Hepatocyte (in vitro differentiated cells): Measurements from ENCODE around the gene FAM9C. TPM values are rescaled to one million over a fixed set of nuclear protein-coding genes. Genes with fewer than 3 reads are reported as not detected.

Experiments
- DNase-seq: peaks from one replicate; pipeline ENCODE4 v3.0.0-alpha.2; 2016; ENCODE audit warnings: low spot score
- H2AFZ ChIP-seq: fragments of 200-600 bp; sonication (generic); 2 replicates; pipeline ENCODE4 v1.6.0; 2016; ENCODE audit warnings: antibody characterized with exemption, mild to moderate bottlenecking
- H3K27ac ChIP-seq: fragments of 200-600 bp; sonication (generic); 2 replicates; pipeline ENCODE4 v1.5.1; 2016; ENCODE audit warnings: mild to moderate bottlenecking
- H3K27me3 ChIP-seq: fragments of 200-600 bp; sonication (generic); 2 replicates; pipeline ENCODE4 v1.6.1; 2016
- H3K36me3 ChIP-seq: fragments of 200-600 bp; sonication (generic); replicated peaks from 2 replicates; pipeline ENCODE4 v1.5.1; 2016; ENCODE audit warnings: low read depth; ENCODE audit not compliant: insufficient read depth
- H3K4me1 ChIP-seq: fragments of 200-600 bp; sonication (generic); 2 replicates; pipeline ENCODE4 v1.5.1; 2016; ENCODE audit warnings: mild to moderate bottlenecking, moderate library complexity; ENCODE audit not compliant: insufficient read depth
- H3K4me2 ChIP-seq: fragments of 200-600 bp; sonication (generic); 2 replicates; pipeline ENCODE4 v1.6.0; 2016
- H3K4me3 ChIP-seq: fragments of 200-600 bp; sonication (generic); 2 replicates; pipeline ENCODE4 v1.5.1; 2016; ENCODE audit warnings: mild to moderate bottlenecking
- H3K79me2 ChIP-seq: fragments of 200-600 bp; sonication (generic); 2 replicates; pipeline ENCODE4 v1.6.0; 2017; ENCODE audit warnings: mild to moderate bottlenecking
- H3K9me2 ChIP-seq: fragments of 200-600 bp; sonication (generic); replicated peaks from 2 replicates; pipeline ENCODE4 v1.6.0; 2017; ENCODE audit warnings: mild to moderate bottlenecking; ENCODE audit not compliant: insufficient read depth
- H3K9me3 ChIP-seq: fragments of 200-600 bp; sonication (generic); 2 replicates; pipeline ENCODE4 v1.5.1; 2016; ENCODE audit warnings: low read depth, mild to moderate bottlenecking
- H4K20me1 ChIP-seq: fragments of 200-600 bp; sonication (generic); 2 replicates; pipeline ENCODE4 v1.6.0; 2016; ENCODE audit warnings: mild to moderate bottlenecking; ENCODE audit not compliant: insufficient read depth, poor library complexity, severe bottlenecking
- CTCF ChIP-seq: fragments of 200-600 bp; sonication (generic); IDR thresholded peaks from 2 replicates; pipeline ENCODE4 v1.5.1; 2016; ENCODE audit warnings: antibody characterized with exemption, mild to moderate bottlenecking; ENCODE audit not compliant: poor library complexity
- EZH2 ChIP-seq: fragments of 200-600 bp; sonication (generic); IDR thresholded peaks from 2 replicates; pipeline ENCODE4 v1.6.1; 2016; ENCODE audit warnings: antibody characterized with exemption, mild to moderate bottlenecking, borderline replicate concordance
- EZH2phosphoT487 ChIP-seq: fragments of 200-600 bp; sonication (generic); IDR thresholded peaks from one replicate; pipeline ENCODE4 v1.6.1; 2018; ENCODE audit warnings: antibody characterized with exemption, mild to moderate bottlenecking, low read depth, moderate library complexity; ENCODE audit not compliant: unreplicated experiment, severe bottlenecking
- WGBS: methylation state at CpG from one replicate; pipeline ENCODE4 v1.1.6; 2016; ENCODE audit warnings: low lambda C conversion rate; ENCODE audit errors: missing lambda C conversion rate; 5-methylcytosine and 5-hydroxymethylcytosine counted together
- polyA plus RNA-seq: library from polyadenylated mRNA; unstranded; fragments of >200 nt; fragmentation: Nextera tagmentation; extraction: Ambion mirVana; gene quantifications from 2 replicates; pipeline ENCODE4 v1.2.1, GENCODE V29; 2016
- total RNA-seq: library from RNA; depleted of rRNA; stranded (reverse); fragments of >200 nt; gene quantifications from 2 replicates; pipeline ENCODE4 v1.2.3, GENCODE V29; 2014

The FAM9C gene
- total and polyA plus RNA-seq, 2 experiments from 2014 or later, result not detected

GRCh38 chrX:13015536-13016236, 28.7 kb downstream of the FAM9C start:
- no peak overlapping the region for H3K4me2 ChIP-seq
- TF ChIP-seq EZH2phosphoT487, result no peak
- TF ChIP-seq EZH2, result no peak
- no peak for TF ChIP-seq CTCF
- WGBS, result 62% methylated on average over 3 of the region's 3 CpGs

GRCh38 chrX:13014111-13015096, 30.0 kb downstream of the FAM9C start:
- WGBS, result 47% methylated on average over 7 of the region's 7 CpGs
- peak overlapping the region; percentile 38 for H2AFZ ChIP-seq

More at GRCh38 chrX:13015536-13016236, 28.7 kb downstream of the FAM9C start:
- H3K9me3 ChIP-seq, result no peaks in the 10 kb centered on the region
- DNase-seq, result no peak
- H3K36me3 ChIP-seq, result no peaks in the 10 kb centered on the region
- H3K27ac ChIP-seq, result peak overlapping the region; percentile 50
- peaks cover 21% of the 10 kb centered on the region for H3K4me1 ChIP-seq
- H3K4me3 ChIP-seq, result no peak overlapping the region
- H2AFZ ChIP-seq, result no peak overlapping the region
- H3K27me3 ChIP-seq, result no peaks in the 10 kb centered on the region
- no peaks in the 10 kb centered on the region for H3K79me2 ChIP-seq
- H3K9me2 ChIP-seq, result no peaks in the 10 kb centered on the region
- no peaks in the 10 kb centered on the region for H4K20me1 ChIP-seq

GRCh38 chrX:13013363-13014110, 30.9 kb downstream of the FAM9C start:
- H2AFZ ChIP-seq, result peak overlapping the region; percentile 38
- no peaks in the 10 kb centered on the region for H3K9me3 ChIP-seq
- H3K79me2 ChIP-seq, result no peaks in the 10 kb centered on the region
- no peaks in the 10 kb centered on the region for H3K27me3 ChIP-seq
- peak; percentile 61 for DNase-seq
- no peak for TF ChIP-seq EZH2
- TF ChIP-seq CTCF, result no peak
- no peak for TF ChIP-seq EZH2phosphoT487
- peak overlapping the region; percentile 61 for H3K4me2 ChIP-seq
- peak overlapping the region; percentile 91 for H3K27ac ChIP-seq
- no peaks in the 10 kb centered on the region for H3K36me3 ChIP-seq
- no peak overlapping the region for H3K4me3 ChIP-seq
- no peaks in the 10 kb centered on the region for H3K9me2 ChIP-seq
- H3K4me1 ChIP-seq, result peaks cover 24% of the 10 kb centered on the region
- WGBS, result 42% methylated on average over 8 of the region's 8 CpGs
- H4K20me1 ChIP-seq, result no peaks in the 10 kb centered on the region

More at GRCh38 chrX:13014111-13015096, 30.0 kb downstream of the FAM9C start:
- H3K36me3 ChIP-seq, result no peaks in the 10 kb centered on the region
- H3K4me3 ChIP-seq, result no peak overlapping the region
- H3K4me1 ChIP-seq, result peaks cover 21% of the 10 kb centered on the region
- no peaks in the 10 kb centered on the region for H3K27me3 ChIP-seq
- H3K4me2 ChIP-seq, result peak overlapping the region; percentile 61
- H3K9me2 ChIP-seq, result no peaks in the 10 kb centered on the region
- H3K79me2 ChIP-seq, result no peaks in the 10 kb centered on the region
- no peak for TF ChIP-seq EZH2phosphoT487
- TF ChIP-seq EZH2, result no peak
- TF ChIP-seq CTCF, result no peak
- no peaks in the 10 kb centered on the region for H4K20me1 ChIP-seq
- no peaks in the 10 kb centered on the region for H3K9me3 ChIP-seq
- DNase-seq, result no peak
- H3K27ac ChIP-seq, result peak overlapping the region; percentile 91
